ENCODE measurements around the gene BTG2. TPM values are rescaled to one million over a fixed set of nuclear protein-coding genes. Genes with fewer than 3 reads are reported as not detected.
"Not testable (repeated sequence)": the region's sequence is repeated elsewhere in the genome, so short reads cannot be mapped to it uniquely, and the experiment has no call there.

Gene BTG2
- total RNA-seq, 1 experiment from 2014 or later, result 24.2 TPM

GRCh38 chr1:203299169-203299568 is 6.2 kb upstream of the BTG2 start:
- BruUV-seq (replicated peaks), result no TSS peak
- peaks cover 0 to 9% of the 10 kb centered on the region in 2 experiments; a peak in 2 of 4 replicates for H3K4me1 ChIP-seq (ENCODE audit: control insufficient read depth in 1 of 2, insufficient read depth in 2 of 2, low read length in 2 of 2)
- ATAC-seq (no peak), DNase-seq (ENCODE audit: low read depth, low spot score) (no peak)
- no peak overlapping the region for H3K27ac ChIP-seq (ENCODE audit: low read depth, low read length)
- POLR2A ChIA-PET, result no interaction called here
- CTCF ChIA-PET, result no interaction called here
- H3K4me2 ChIP-seq (ENCODE audit: low read length), result no peak overlapping the region
- H4K20me1 ChIP-seq (ENCODE audit: insufficient read depth), result no peaks in the 10 kb centered on the region
- no peaks in the 10 kb centered on the region for H3K9me3 ChIP-seq (ENCODE audit: control insufficient read depth in 1 of 2, insufficient read depth in 1 of 2, low read depth in 1 of 2, low read length in 2 of 2)
- TF ChIP-seq CTCF (IDR thresholded peaks at IDR 0.05 in 2 of 3, conservative IDR thresholded peaks at IDR 0.05 in 1 of 3; ENCODE audit: borderline replicate concordance in 1 of 3, insufficient read depth in 1 of 3, low read depth in 2 of 3, low read length in 2 of 3) (no peak), RAD21 (IDR thresholded peaks at IDR 0.05; ENCODE audit: low read depth) (no peak), SP1 (IDR thresholded peaks at IDR 0.05; ENCODE audit: low read depth) (no peak), SIN3A (IDR thresholded peaks at IDR 0.05; ENCODE audit: low read depth) (no peak), FOSL1 (IDR thresholded peaks at IDR 0.05; ENCODE audit: low read depth) (no peak), POLR2A (IDR thresholded peaks at IDR 0.05; ENCODE audit: borderline replicate concordance, extremely low read depth, insufficient read depth, insufficient read length) (no peak), JUND (IDR thresholded peaks at IDR 0.05) (no peak), ZNF274 (IDR thresholded peaks at IDR 0.05; ENCODE audit: low read depth, low read length) (no peak), CBX3 (IDR thresholded peaks at IDR 0.05; ENCODE audit: low read depth) (no peak), EZH2phosphoT487 (IDR thresholded peaks at IDR 0.05; ENCODE audit: borderline replicate concordance) (no peak)
- intact Hi-C loops (cut with micrococcal nuclease), result no loop called here
- H3K4me3 ChIP-seq (replicated peaks in 1 of 2; ENCODE audit: low read depth in 1 of 2, low read length in 2 of 2), result no peak overlapping the region
- H2AFZ ChIP-seq (ENCODE audit: low read depth, low read length, poor library complexity, severe bottlenecking), result no peak overlapping the region
- no peaks in the 10 kb centered on the region for H3K79me2 ChIP-seq (ENCODE audit: insufficient read depth, low read length)
- no peaks in the 10 kb centered on the region for H3K9me2 ChIP-seq (ENCODE audit: insufficient read depth)
- no peaks in the 10 kb centered on the region for H3K36me3 ChIP-seq (ENCODE audit: control insufficient read depth in 1 of 2, insufficient read depth in 2 of 2, low read length in 2 of 2)
- RAD21 ChIA-PET (ENCODE audit: low non-redundant PET in 1 of 2, low total read pairs in 2 of 2, uncharacterized antibody in 2 of 2, unreplicated experiment in 2 of 2), result interaction anchor here in 1 of 2 experiments (0.7 kb wide), 1 partner anchor 29 kb away, joined by 3 read pairs; no protein-coding TSS in a partner anchor
- no peak overlapping the region for H3K9ac ChIP-seq (ENCODE audit: low read length)
- H3K27me3 ChIP-seq (ENCODE audit: insufficient read depth, low read length), result no peaks in the 10 kb centered on the region

GRCh38 chr1:203299719-203300429 is 5.4 kb upstream of the BTG2 start:
- H3K9me2 ChIP-seq (ENCODE audit: insufficient read depth); ATAC-seq; CTCF ChIA-PET; RAD21 ChIA-PET (ENCODE audit: low non-redundant PET in 1 of 2, low total read pairs in 2 of 2, uncharacterized antibody in 2 of 2, unreplicated experiment in 2 of 2); POLR2A ChIA-PET; H3K9me3 ChIP-seq (ENCODE audit: control insufficient read depth in 1 of 2, insufficient read depth in 1 of 2, low read depth in 1 of 2, low read length in 2 of 2); H3K36me3 ChIP-seq (ENCODE audit: control insufficient read depth in 1 of 2, insufficient read depth in 2 of 2, low read length in 2 of 2); H3K4me2 ChIP-seq (ENCODE audit: low read length); intact Hi-C loops (cut with micrococcal nuclease); H3K9ac ChIP-seq (ENCODE audit: low read length); H4K20me1 ChIP-seq (ENCODE audit: insufficient read depth); H3K4me3 ChIP-seq (replicated peaks in 1 of 2; ENCODE audit: low read depth in 1 of 2, low read length in 2 of 2); DNase-seq (ENCODE audit: low read depth, low spot score); BruUV-seq (replicated peaks); H2AFZ ChIP-seq (ENCODE audit: low read depth, low read length, poor library complexity, severe bottlenecking); H3K79me2 ChIP-seq (ENCODE audit: insufficient read depth, low read length); H3K27me3 ChIP-seq (ENCODE audit: insufficient read depth, low read length); H3K27ac ChIP-seq (ENCODE audit: low read depth, low read length): not testable (repeated sequence)
- peaks cover 6 to 16% of the 10 kb centered on the region in 2 experiments; a peak in 2 of 4 replicates for H3K4me1 ChIP-seq (ENCODE audit: control insufficient read depth in 1 of 2, insufficient read depth in 2 of 2, low read length in 2 of 2)
